ENCODE data around the gene INTS1. TPM values are rescaled to one million over a fixed set of nuclear protein-coding genes. Genes with fewer than 3 reads are reported as not detected.

The INTS1 gene
- polyA plus RNA-seq, 3 donors = 5.5 to 64.3 (median 7.3) TPM

DNA sequence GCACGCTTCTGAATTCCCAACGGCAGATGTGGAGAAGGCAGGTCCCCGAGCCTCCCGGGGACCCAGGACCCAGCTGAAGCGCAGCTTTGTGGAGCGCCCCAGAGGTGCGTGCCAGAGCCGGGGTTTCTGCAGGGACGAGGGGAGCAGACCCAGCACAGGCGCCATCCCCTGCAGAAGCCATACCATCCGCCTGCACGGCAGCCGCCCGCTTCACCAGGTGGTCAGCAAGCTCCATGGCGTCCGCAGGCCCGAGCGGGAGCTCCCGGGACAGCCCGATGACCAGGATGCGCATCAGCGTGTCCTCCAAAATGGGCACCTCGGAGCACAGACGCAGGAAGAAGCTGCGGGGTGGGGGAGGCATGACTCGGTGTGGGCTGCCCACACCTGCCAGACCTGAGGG lies 10.6 kb downstream of the INTS1 start:
- no peaks in the 10 kb centered on the region for H3K9me3 ChIP-seq (replicated peaks in 1 of 2; ENCODE audit: control insufficient read depth in 1 of 2, insufficient read depth in 1 of 2, low read length in 2 of 2)
- H3K79me2 ChIP-seq (ENCODE audit: insufficient read depth, low read length) = no peaks in the 10 kb centered on the region
- no peak overlapping the region for H3K9ac ChIP-seq (ENCODE audit: insufficient read depth, low read length, poor library complexity, severe bottlenecking)
- Mint-ChIP-seq H3K27me3 (ENCODE audit: low read depth in 3 of 3) (no peaks in the 10 kb centered on the region), H3K4me3 (no peak overlapping the region), H3K27ac (no peak overlapping the region), H3K36me3 (peaks cover 67 to 93% of the 10 kb centered on the region in 2 donors), H3K4me1 (no peaks in the 10 kb centered on the region), H3K9me3 (no peaks in the 10 kb centered on the region)
- peaks cover 83 to 100% of the 10 kb centered on the region in 2 donors for H3K36me3 ChIP-seq (replicated peaks in 1 of 2; ENCODE audit: control insufficient read depth in 1 of 2, insufficient read depth in 2 of 2, low read length in 2 of 2)
- no peaks in the 10 kb centered on the region for H3K4me1 ChIP-seq (ENCODE audit: control insufficient read depth in 1 of 2, insufficient read depth in 2 of 2, low read length in 2 of 2)
- no peak overlapping the region for H3K4me2 ChIP-seq (replicated peaks; ENCODE audit: extremely low read depth, low read length, poor library complexity, severe bottlenecking)
- H3K4me3 ChIP-seq (replicated peaks in 1 of 3; ENCODE audit: low read depth in 2 of 3, low read length in 3 of 3) = no peak overlapping the region
- WGBS (ENCODE audit: insufficient coverage) = 98% methylated on average over 25 of the region's 26 CpGs
- H3K27ac ChIP-seq (ENCODE audit: low read depth in 1 of 2, low read length in 2 of 2) = no peak overlapping the region
- DNase-seq = no peak
- TF ChIP-seq, protein P1, sequence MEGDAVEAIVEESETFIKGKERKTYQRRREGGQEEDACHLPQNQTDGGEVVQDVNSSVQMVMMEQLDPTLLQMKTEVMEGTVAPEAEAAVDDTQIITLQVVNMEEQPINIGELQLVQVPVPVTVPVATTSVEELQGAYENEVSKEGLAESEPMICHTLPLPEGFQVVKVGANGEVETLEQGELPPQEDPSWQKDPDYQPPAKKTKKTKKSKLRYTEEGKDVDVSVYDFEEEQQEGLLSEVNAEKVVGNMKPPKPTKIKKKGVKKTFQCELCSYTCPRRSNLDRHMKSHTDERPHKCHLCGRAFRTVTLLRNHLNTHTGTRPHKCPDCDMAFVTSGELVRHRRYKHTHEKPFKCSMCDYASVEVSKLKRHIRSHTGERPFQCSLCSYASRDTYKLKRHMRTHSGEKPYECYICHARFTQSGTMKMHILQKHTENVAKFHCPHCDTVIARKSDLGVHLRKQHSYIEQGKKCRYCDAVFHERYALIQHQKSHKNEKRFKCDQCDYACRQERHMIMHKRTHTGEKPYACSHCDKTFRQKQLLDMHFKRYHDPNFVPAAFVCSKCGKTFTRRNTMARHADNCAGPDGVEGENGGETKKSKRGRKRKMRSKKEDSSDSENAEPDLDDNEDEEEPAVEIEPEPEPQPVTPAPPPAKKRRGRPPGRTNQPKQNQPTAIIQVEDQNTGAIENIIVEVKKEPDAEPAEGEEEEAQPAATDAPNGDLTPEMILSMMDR (IDR thresholded peaks at IDR 0.05) = no peak
- intact Hi-C loops (cut with micrococcal nuclease) = loop anchor here in 1 of 2 donors (10.0 kb wide), 1 partner anchor 851 kb away; no protein-coding TSS in a partner anchor
- H2AFZ ChIP-seq (ENCODE audit: insufficient read depth, low read depth, low read length, poor library complexity, severe bottlenecking) = no peak overlapping the region
- no peaks in the 10 kb centered on the region for H3K27me3 ChIP-seq (ENCODE audit: control insufficient read depth in 2 of 2, insufficient read depth in 2 of 2, low read length in 2 of 2)
- H4K20me1 ChIP-seq (ENCODE audit: insufficient read depth, low read length) = peaks cover 7% of the 10 kb centered on the region

DNA sequence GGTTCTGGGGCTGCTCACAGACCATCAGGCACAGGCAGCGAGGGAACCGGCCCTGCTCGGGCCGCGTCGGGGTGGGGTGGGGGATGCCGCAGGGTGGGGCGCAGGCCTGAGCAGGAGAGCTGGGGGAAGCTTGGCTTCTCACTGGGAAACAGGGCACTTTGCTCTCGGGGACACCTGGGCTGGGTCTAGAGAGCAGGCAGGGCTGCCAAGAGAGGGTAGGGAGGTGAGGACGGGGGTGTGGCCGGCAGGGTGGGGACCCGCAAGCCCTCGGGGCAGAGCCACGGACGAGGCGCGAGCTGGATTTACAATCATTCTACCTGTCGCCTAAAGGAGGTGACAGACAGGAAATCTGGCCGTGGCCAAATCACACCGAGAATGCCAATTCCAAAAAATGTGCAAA lies 11.1 kb downstream of the INTS1 start:
- Histone ChIP-seq H4K20me1 (ENCODE audit: insufficient read depth, low read length) (peaks cover 12% of the 10 kb centered on the region), H3K9ac (ENCODE audit: insufficient read depth, low read length, poor library complexity, severe bottlenecking) (no peak overlapping the region), H3K27me3 (ENCODE audit: control insufficient read depth in 2 of 2, insufficient read depth in 2 of 2, low read length in 2 of 2) (no peaks in the 10 kb centered on the region), H2AFZ (ENCODE audit: insufficient read depth, low read depth, low read length, poor library complexity, severe bottlenecking) (no peak overlapping the region), H3K9me3 (replicated peaks in 1 of 2; ENCODE audit: control insufficient read depth in 1 of 2, insufficient read depth in 1 of 2, low read length in 2 of 2) (no peaks in the 10 kb centered on the region), H3K36me3 (replicated peaks in 1 of 2; ENCODE audit: control insufficient read depth in 1 of 2, insufficient read depth in 2 of 2, low read length in 2 of 2) (peaks cover 85 to 100% of the 10 kb centered on the region in 2 donors), H3K4me2 (replicated peaks; ENCODE audit: extremely low read depth, low read length, poor library complexity, severe bottlenecking) (no peak overlapping the region), H3K4me1 (ENCODE audit: control insufficient read depth in 1 of 2, insufficient read depth in 2 of 2, low read length in 2 of 2) (no peaks in the 10 kb centered on the region), H3K4me3 (replicated peaks in 1 of 3; ENCODE audit: low read depth in 2 of 3, low read length in 3 of 3) (no peak overlapping the region), H3K79me2 (ENCODE audit: insufficient read depth, low read length) (no peaks in the 10 kb centered on the region), H3K27ac (ENCODE audit: low read depth in 1 of 2, low read length in 2 of 2) (no peak overlapping the region)
- no peak for DNase-seq
- no peaks in the 10 kb centered on the region for H3K27me3 Mint-ChIP-seq (ENCODE audit: low read depth in 3 of 3)
- H3K4me3 Mint-ChIP-seq = no peak overlapping the region
- peaks cover 68 to 93% of the 10 kb centered on the region in 2 donors for H3K36me3 Mint-ChIP-seq
- H3K9me3 Mint-ChIP-seq = no peaks in the 10 kb centered on the region
- TF ChIP-seq, protein P1 (IDR thresholded peaks at IDR 0.05) = no peak
- 94% methylated on average over 11 of the region's 20 CpGs for WGBS (ENCODE audit: insufficient coverage)
- intact Hi-C loops (cut with micrococcal nuclease) = loop anchor here in 1 of 2 donors (10.0 kb wide), 1 partner anchor 852 kb away; no protein-coding TSS in a partner anchor
- no peaks in the 10 kb centered on the region for H3K4me1 Mint-ChIP-seq
- H3K27ac Mint-ChIP-seq = no peak overlapping the region
